ENCODE results near the gene MACROH2A1.

MACROH2A1 gene

DNA sequence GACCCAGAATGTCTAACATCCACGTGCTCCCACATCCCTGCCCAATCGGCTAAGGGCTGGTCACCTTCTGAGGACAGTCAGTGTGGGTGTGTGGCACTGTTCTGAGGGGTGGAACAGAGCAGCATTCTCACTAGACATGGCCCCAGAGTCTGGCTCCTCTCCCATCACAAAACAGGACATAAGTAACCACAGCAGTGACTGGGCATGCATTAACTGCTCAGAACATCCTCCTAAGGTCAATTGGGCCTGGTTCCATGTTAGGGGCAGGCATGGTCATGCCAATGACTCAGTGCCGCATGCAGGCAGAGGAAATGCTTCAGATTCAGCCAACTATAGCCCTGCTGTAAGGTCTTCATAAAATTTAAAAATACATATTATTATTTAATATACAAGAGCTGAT lies 12.9 kb downstream of the MACROH2A1 start:
- H3K36me3 ChIP-seq (ENCODE audit: insufficient read depth, low read length) = peaks cover 100% of the 10 kb centered on the region
- H3K27me3 ChIP-seq (ENCODE audit: insufficient read depth, low read length, poor library complexity) = no peaks in the 10 kb centered on the region
- H3K9me3 ChIP-seq (ENCODE audit: insufficient read depth, low read length, severe bottlenecking) = no peaks in the 10 kb centered on the region
- no peak overlapping the region for H3K9ac ChIP-seq (ENCODE audit: low read depth, low read length)
- peaks cover 80% of the 10 kb centered on the region for H3K4me1 ChIP-seq (ENCODE audit: insufficient read depth, low read length)
- H4K20me1 ChIP-seq (ENCODE audit: insufficient read depth, low read length) = peaks cover 95% of the 10 kb centered on the region
- H3K79me2 ChIP-seq (ENCODE audit: insufficient read depth, low read length) = peaks cover 100% of the 10 kb centered on the region
- ATAC-seq (ENCODE audit: insufficient read depth, low read depth) (no peak), DNase-seq (no peak)
- H2AFZ ChIP-seq (ENCODE audit: low read depth, low read length) = no peak overlapping the region
- H3K4me2 ChIP-seq (ENCODE audit: insufficient read depth, low read length) = no peak overlapping the region
- peak overlapping the region; percentile 43; the same call in 1 of the 2 replicates for H3K27ac ChIP-seq (ENCODE audit: low read length)
- H3K4me3 ChIP-seq (ENCODE audit: low read depth in 1 of 2, low read length in 2 of 2) = no peak overlapping the region
- TF ChIP-seq CTCF (IDR thresholded peaks at IDR 0.05; ENCODE audit: borderline replicate concordance, extremely low read depth, low read length, poor library complexity, severe bottlenecking) (no peak), EZH2 (IDR thresholded peaks at IDR 0.05; ENCODE audit: borderline replicate concordance, low read depth, low read length, severe bottlenecking) (no peak)

DNA sequence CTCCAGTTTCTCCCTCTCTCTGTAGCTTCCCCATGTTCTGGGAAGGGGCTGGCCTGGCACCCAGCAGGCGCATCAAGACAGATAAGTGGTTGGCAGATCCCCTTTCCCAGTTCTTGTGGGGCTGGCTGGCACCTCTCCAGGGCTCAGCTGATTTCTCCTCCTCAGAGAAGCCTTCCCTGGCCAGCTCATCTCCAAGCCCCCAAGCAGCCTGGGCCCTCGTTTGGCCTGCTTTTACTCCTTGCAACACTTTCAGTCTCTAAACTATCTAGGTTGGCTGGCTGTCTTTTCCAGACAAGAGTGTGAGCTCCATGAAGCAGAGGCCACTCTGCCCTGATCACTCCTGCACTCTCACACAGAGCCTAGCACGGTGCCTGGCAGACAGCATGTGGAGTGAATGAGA lies 13.5 kb downstream of the MACROH2A1 start:
- Histone ChIP-seq H3K4me2 (ENCODE audit: insufficient read depth, low read length) (no peak overlapping the region; the same call in 1 of the 2 replicates), H3K4me1 (ENCODE audit: insufficient read depth, low read length) (peaks cover 78% of the 10 kb centered on the region), H3K36me3 (ENCODE audit: insufficient read depth, low read length) (peaks cover 100% of the 10 kb centered on the region), H3K9me3 (ENCODE audit: insufficient read depth, low read length, severe bottlenecking) (no peaks in the 10 kb centered on the region), H3K4me3 (ENCODE audit: low read depth in 1 of 2, low read length in 2 of 2) (no peak overlapping the region), H4K20me1 (ENCODE audit: insufficient read depth, low read length) (peaks cover 94% of the 10 kb centered on the region), H3K79me2 (ENCODE audit: insufficient read depth, low read length) (peaks cover 100% of the 10 kb centered on the region), H2AFZ (ENCODE audit: low read depth, low read length) (no peak overlapping the region), H3K9ac (ENCODE audit: low read depth, low read length) (no peak overlapping the region), H3K27ac (ENCODE audit: low read length) (0 out of 2 replicates have a peak overlapping the region, but pooled peaks have one; percentile 43), H3K27me3 (ENCODE audit: insufficient read depth, low read length, poor library complexity) (no peaks in the 10 kb centered on the region)
- no peak for ATAC-seq (ENCODE audit: insufficient read depth, low read depth)
- TF ChIP-seq EZH2 (IDR thresholded peaks at IDR 0.05; ENCODE audit: borderline replicate concordance, low read depth, low read length, severe bottlenecking) (no peak), CTCF (IDR thresholded peaks at IDR 0.05; ENCODE audit: borderline replicate concordance, extremely low read depth, low read length, poor library complexity, severe bottlenecking) (no peak)
- DNase-seq = no peak

DNA sequence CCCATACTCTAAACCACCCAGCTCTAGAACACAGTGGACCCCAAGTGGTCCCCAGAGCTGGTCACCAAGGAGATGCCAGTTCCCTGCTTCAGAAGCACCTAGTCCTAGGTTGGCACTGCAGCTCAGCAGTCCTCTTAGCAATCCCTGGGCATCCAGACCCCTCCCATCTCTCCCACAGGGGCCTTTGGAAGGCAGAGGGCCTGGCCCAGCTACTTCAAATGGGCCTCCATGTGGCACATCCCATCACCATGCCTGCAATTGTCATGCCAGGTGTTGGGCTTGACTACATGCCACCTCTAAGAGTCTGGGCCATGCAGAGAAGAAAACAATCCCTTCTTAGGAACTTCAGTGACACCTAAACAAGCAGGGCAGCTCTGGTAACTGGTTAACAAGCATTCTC lies 14.1 kb downstream of the MACROH2A1 start:
- H3K9ac ChIP-seq (ENCODE audit: low read depth, low read length) = no peak overlapping the region
- H3K4me3 ChIP-seq (ENCODE audit: low read depth in 1 of 2, low read length in 2 of 2) = no peak overlapping the region
- H3K27me3 ChIP-seq (ENCODE audit: insufficient read depth, low read length, poor library complexity) = no peaks in the 10 kb centered on the region
- peaks cover 100% of the 10 kb centered on the region for H3K79me2 ChIP-seq (ENCODE audit: insufficient read depth, low read length)
- H3K36me3 ChIP-seq (ENCODE audit: insufficient read depth, low read length) = peaks cover 100% of the 10 kb centered on the region
- TF ChIP-seq CTCF (IDR thresholded peaks at IDR 0.05; ENCODE audit: borderline replicate concordance, extremely low read depth, low read length, poor library complexity, severe bottlenecking) (no peak), EZH2 (IDR thresholded peaks at IDR 0.05; ENCODE audit: borderline replicate concordance, low read depth, low read length, severe bottlenecking) (no peak)
- H2AFZ ChIP-seq (ENCODE audit: low read depth, low read length) = no peak overlapping the region
- DNase-seq (no peak), ATAC-seq (ENCODE audit: insufficient read depth, low read depth) (0 out of 3 replicates have a peak, but pooled peaks have one; percentile 9)
- no peaks in the 10 kb centered on the region for H3K9me3 ChIP-seq (ENCODE audit: insufficient read depth, low read length, severe bottlenecking)
- H3K27ac ChIP-seq (ENCODE audit: low read length) = 0 out of 2 replicates have a peak overlapping the region, but pooled peaks have one; percentile 9
- H3K4me2 ChIP-seq (ENCODE audit: insufficient read depth, low read length) = no peak overlapping the region
- peaks cover 94% of the 10 kb centered on the region for H4K20me1 ChIP-seq (ENCODE audit: insufficient read depth, low read length)
- peaks cover 83% of the 10 kb centered on the region for H3K4me1 ChIP-seq (ENCODE audit: insufficient read depth, low read length)

All from DND-41 (cell line).